Body of pancreas (tissue), 4 donors: ENCODE measurements around the gene KLK4.

Experiments
- POLR2A ChIP-seq, 3 donors: fragments of 450-650 bp; IDR thresholded peaks; one replicate each; pipeline ENCODE4 v1.6.1; 2016; ENCODE audit warnings: antibody characterized with exemption in 3 of 3, mild to moderate bottlenecking in 2 of 3
- TF ChIP-seq, protein P1 (sequence below), 7 experiments: fragments of 450-650 bp in 4 of 7; fragments of 200-600 bp in 3 of 7; sonication (generic) in 3 of 7; IDR thresholded peaks; one replicate each; pipeline ENCODE4 v1.5.1; 2016 to 2019; ENCODE audit warnings: antibody characterized with exemption in 7 of 7

DNA sequence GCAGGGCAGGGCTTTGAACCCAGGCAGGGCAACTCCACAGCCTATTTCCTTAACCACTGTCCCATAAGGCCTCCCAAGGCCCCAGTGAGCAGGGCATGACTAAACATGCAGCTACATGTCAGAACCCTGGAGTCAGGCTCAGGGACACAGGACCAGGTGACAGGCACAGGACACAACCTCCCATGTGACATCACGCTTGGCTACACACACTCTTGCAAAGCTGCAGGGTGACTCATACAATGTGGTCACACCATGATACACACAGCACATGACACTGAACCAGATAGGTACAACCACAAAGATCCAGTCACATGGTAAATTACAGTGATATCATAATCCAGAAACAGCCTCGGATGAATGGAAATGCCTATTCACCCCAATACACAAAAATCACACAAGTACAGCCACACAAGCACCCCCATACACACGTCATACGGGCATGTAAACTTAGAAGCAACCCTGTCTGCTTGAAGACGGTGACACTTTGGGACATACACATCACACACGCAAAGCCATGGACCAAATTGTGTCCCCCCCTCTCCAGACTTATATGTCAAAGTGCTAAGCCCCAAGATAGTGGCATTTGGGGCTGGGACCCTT lies 14.5 kb downstream of the KLK4 start:
- TF ChIP-seq, protein P1, sequence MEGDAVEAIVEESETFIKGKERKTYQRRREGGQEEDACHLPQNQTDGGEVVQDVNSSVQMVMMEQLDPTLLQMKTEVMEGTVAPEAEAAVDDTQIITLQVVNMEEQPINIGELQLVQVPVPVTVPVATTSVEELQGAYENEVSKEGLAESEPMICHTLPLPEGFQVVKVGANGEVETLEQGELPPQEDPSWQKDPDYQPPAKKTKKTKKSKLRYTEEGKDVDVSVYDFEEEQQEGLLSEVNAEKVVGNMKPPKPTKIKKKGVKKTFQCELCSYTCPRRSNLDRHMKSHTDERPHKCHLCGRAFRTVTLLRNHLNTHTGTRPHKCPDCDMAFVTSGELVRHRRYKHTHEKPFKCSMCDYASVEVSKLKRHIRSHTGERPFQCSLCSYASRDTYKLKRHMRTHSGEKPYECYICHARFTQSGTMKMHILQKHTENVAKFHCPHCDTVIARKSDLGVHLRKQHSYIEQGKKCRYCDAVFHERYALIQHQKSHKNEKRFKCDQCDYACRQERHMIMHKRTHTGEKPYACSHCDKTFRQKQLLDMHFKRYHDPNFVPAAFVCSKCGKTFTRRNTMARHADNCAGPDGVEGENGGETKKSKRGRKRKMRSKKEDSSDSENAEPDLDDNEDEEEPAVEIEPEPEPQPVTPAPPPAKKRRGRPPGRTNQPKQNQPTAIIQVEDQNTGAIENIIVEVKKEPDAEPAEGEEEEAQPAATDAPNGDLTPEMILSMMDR (IDR thresholded peaks at IDR 0.05) = no peak
- no peak for TF ChIP-seq POLR2A (IDR thresholded peaks at IDR 0.05)
